ENCODE data around the gene SH2B3. TPM values are rescaled to one million over a fixed set of nuclear protein-coding genes. Genes with fewer than 3 reads are reported as not detected.
A peak's percentile ranks its signal among the peaks of the same experiment; 100 is the strongest.
"Not testable (repeated sequence)": the region's sequence is repeated elsewhere in the genome, so short reads cannot be mapped to it uniquely, and the experiment has no call there.

The SH2B3 gene
- total RNA-seq, 1 donor from 2014 or later = 93.7 TPM

DNA sequence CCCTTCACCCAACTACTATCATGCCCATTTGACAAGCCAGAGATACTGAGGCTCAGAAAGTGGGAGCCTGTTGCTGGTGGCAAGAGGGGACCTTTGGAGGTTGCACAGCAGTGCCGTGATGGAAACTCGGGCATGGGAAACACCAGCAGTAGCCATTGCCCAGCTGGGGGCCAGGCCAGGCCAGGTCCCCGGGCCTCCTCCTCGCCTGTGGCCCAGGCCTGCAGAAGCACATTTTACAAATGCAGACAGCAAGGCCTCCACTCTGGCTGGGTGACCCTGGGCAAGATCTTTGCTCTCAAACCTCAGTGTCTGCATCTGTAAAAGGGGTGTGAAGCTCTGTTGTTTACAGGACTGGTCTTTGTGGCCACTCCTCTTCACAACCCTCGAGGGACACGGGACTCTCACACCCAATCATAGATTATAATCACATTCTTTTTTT, 4.5 kb upstream of the SH2B3 start:
- Mint-ChIP-seq H3K36me3 (ENCODE audit: low read depth, unreplicated experiment) (peaks cover 8% of the 10 kb centered on the region), H3K27ac (ENCODE audit: unreplicated experiment) (no peak overlapping the region), H3K27me3 (ENCODE audit: unreplicated experiment) (peaks cover 27% of the 10 kb centered on the region), H3K4me3 (ENCODE audit: unreplicated experiment) (no peak overlapping the region), H3K4me1 (ENCODE audit: unreplicated experiment) (peaks cover 19% of the 10 kb centered on the region), H3K9me3 (ENCODE audit: unreplicated experiment) (no peaks in the 10 kb centered on the region)
- TF ChIP-seq, protein P1, sequence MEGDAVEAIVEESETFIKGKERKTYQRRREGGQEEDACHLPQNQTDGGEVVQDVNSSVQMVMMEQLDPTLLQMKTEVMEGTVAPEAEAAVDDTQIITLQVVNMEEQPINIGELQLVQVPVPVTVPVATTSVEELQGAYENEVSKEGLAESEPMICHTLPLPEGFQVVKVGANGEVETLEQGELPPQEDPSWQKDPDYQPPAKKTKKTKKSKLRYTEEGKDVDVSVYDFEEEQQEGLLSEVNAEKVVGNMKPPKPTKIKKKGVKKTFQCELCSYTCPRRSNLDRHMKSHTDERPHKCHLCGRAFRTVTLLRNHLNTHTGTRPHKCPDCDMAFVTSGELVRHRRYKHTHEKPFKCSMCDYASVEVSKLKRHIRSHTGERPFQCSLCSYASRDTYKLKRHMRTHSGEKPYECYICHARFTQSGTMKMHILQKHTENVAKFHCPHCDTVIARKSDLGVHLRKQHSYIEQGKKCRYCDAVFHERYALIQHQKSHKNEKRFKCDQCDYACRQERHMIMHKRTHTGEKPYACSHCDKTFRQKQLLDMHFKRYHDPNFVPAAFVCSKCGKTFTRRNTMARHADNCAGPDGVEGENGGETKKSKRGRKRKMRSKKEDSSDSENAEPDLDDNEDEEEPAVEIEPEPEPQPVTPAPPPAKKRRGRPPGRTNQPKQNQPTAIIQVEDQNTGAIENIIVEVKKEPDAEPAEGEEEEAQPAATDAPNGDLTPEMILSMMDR (IDR thresholded peaks at IDR 0.05; ENCODE audit: unreplicated experiment) = no peak
- DNase-seq (ENCODE audit: low spot score) = no peak

DNA sequence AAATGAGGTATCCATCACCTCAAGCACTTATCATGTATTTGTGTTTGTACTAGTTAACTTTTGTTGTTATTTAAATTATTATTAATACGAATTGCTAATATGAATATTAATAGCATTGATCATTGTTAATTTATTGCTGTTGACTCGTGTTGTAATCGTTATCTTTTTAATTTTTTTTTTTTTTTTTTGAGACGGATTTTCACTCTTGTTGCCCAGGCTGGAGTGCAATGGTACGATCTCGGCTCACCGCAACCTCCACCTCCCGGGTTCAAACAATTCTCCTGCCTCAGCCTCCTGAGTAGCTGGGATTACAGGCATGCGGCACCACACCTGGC, 3.3 kb upstream of the SH2B3 start:
- not testable (repeated sequence) for H3K27ac Mint-ChIP-seq (ENCODE audit: unreplicated experiment); H3K4me3 Mint-ChIP-seq (ENCODE audit: unreplicated experiment)
- peaks cover 30% of the 10 kb centered on the region for H3K27me3 Mint-ChIP-seq (ENCODE audit: unreplicated experiment)

DNA sequence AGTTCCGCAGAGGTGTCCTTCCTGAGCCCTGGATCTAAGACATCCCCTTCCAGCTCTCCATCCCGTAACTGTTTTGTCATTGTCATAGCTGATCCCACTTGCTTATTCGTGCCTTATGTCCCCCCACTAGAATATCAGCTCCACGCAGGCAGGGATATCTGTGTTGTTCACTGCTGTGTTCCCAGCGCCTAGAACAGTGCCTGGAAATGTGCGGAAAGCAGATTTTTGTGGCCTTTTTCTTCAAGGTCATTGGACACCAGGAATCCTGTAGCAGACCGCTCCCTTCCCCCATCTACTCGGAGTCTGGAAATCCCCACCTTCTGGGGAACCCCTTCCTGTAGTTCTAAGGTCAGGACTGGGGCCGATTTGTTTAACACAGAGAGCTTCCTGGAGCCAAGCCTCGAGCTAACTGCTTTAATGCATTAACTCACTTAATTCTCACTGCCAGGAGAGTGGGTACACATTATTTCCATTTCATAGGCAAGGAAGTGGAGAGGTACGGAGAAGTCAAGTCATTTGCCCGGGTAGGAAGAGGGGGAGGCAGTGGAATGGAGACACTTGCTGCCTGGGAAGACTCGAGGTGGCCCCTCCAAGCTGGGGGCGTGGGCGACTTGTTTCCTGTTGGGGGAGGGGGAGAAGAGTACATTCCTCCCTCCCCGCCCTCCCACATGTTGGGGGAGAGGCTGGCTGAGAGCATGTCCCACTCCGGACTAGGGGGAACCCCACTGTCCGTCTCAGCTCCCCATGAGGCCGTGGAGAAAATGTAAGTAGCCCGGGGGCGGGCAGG, 1.2 kb upstream of the SH2B3 start:
- peaks cover 38% of the 10 kb centered on the region for H3K4me1 Mint-ChIP-seq (ENCODE audit: unreplicated experiment)
- H3K9me3 Mint-ChIP-seq (ENCODE audit: unreplicated experiment) = no peaks in the 10 kb centered on the region
- peaks cover 15% of the 10 kb centered on the region for H3K36me3 Mint-ChIP-seq (ENCODE audit: low read depth, unreplicated experiment)
- peak overlapping the region; percentile 96 for H3K4me3 Mint-ChIP-seq (ENCODE audit: unreplicated experiment)
- H3K27ac Mint-ChIP-seq (ENCODE audit: unreplicated experiment) = peak overlapping the region; percentile 99
- peaks cover 39% of the 10 kb centered on the region for H3K27me3 Mint-ChIP-seq (ENCODE audit: unreplicated experiment)
- peak; percentile 72 for DNase-seq (ENCODE audit: low spot score)
- TF ChIP-seq, protein P1 (IDR thresholded peaks at IDR 0.05; ENCODE audit: unreplicated experiment) = no peak

More for the DNA sequence above, 3.3 kb upstream of the SH2B3 start:
- not testable (repeated sequence) for H3K36me3 Mint-ChIP-seq (ENCODE audit: low read depth, unreplicated experiment); DNase-seq (ENCODE audit: low spot score); H3K9me3 Mint-ChIP-seq (ENCODE audit: unreplicated experiment)
- H3K4me1 Mint-ChIP-seq (ENCODE audit: unreplicated experiment) = peaks cover 21% of the 10 kb centered on the region

DNA sequence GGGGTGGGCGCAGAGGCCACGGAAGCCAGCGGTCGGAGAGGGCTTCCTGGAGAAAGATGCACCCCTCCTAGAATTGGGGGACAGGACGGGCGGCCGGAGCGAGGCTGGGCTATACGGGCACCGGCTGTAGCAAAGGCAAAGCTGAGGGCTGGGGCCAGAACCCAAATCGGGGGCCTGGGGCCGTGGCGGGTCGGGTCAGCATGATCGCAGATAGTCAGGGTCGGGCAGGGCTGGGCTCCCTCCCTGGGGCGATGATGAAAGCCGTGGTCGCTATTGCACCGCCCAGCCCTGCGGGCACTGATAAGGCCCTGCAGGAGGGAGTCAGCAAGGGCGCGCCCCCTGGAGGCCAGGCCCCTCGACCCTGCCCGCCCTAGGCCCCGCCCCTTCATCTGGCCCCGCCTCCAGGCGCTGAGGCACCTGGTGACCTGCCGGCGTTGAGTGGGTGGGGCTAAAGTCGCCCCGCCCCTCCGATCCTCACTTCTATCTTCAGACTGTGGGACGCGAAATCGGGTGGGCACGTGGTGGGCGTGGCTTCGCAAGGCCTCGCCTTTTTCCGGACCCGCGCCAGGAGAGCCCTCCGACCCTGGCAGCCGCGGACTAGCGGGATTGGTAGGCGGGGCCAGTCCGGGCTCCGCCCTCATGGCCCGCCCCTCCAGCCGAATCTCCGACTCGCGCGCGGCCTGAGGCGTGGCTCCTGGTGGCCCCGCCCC, 419 bp upstream of the SH2B3 start:
- DNase-seq (ENCODE audit: low spot score) = peak; percentile 100
- H3K9me3 Mint-ChIP-seq (ENCODE audit: unreplicated experiment) = no peaks in the 10 kb centered on the region
- peak overlapping the region; percentile 99 for H3K27ac Mint-ChIP-seq (ENCODE audit: unreplicated experiment)
- H3K36me3 Mint-ChIP-seq (ENCODE audit: low read depth, unreplicated experiment) = peaks cover 13% of the 10 kb centered on the region
- TF ChIP-seq, protein P1 (IDR thresholded peaks at IDR 0.05; ENCODE audit: unreplicated experiment) = peak; percentile 76
- H3K4me1 Mint-ChIP-seq (ENCODE audit: unreplicated experiment) = peaks cover 41% of the 10 kb centered on the region
- peaks cover 36% of the 10 kb centered on the region for H3K27me3 Mint-ChIP-seq (ENCODE audit: unreplicated experiment)
- H3K4me3 Mint-ChIP-seq (ENCODE audit: unreplicated experiment) = peak overlapping the region; percentile 96

DNA sequence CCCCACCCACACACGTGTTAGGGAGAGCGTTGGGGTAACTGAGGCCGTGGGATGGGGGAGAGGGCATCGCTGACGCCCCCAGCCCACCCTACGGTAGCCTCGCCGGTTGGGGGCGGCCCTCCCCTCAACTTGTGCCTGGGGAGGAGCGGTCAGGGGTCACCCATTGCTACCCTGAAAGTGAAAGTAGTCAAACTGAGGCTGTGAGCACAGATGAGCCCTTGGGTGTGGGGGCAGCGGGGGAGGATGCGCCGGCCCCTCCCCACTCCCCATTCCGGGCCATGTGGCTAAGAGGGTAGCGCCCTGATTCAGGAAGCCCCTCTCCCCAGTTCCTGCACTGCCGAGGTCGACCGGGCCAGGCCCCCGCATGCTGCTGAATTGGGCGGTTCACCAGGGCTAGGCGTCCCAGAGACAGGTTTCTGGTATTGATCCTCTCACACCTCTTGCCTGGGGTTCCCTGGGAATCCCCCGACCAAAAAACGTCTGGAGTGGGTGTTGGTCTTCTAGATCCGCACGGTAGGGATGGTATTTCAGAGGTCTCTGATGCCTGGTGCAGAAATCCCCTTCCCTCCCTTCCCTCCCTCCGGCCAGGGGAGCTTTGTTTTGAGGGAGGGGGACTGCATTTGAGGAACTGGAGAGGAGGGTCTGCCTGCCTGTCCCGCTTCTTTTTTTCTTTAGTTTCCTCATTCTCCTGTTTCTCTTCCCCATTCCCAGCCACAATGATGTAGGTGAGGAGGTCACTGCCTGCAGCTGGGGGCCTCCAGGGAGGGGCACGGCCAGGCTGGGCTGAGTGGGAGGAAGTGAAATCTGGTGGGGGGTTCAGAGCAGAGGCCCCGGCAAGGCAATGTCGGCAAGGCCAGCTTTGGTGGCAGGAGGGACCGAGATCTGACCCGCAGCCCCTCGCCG, 1.0 kb downstream of the SH2B3 start:
- Mint-ChIP-seq H3K36me3 (ENCODE audit: low read depth, unreplicated experiment) (peaks cover 12% of the 10 kb centered on the region), H3K27me3 (ENCODE audit: unreplicated experiment) (peaks cover 32% of the 10 kb centered on the region), H3K4me1 (ENCODE audit: unreplicated experiment) (peaks cover 51% of the 10 kb centered on the region), H3K4me3 (ENCODE audit: unreplicated experiment) (peak overlapping the region; percentile 96), H3K9me3 (ENCODE audit: unreplicated experiment) (no peaks in the 10 kb centered on the region), H3K27ac (ENCODE audit: unreplicated experiment) (peak overlapping the region; percentile 91)
- TF ChIP-seq, protein P1 (IDR thresholded peaks at IDR 0.05; ENCODE audit: unreplicated experiment) = no peak
- no peak for DNase-seq (ENCODE audit: low spot score)
